HL-60 (cell line): ENCODE data around the gene BEST1.

Experiments
- DNase-seq, 2 experiments: peaks; one replicate each; pipeline ENCODE4 v3.0.0-alpha.2; 2010 to 2020; ENCODE audit warnings: low read depth in 1 of 2, low spot score in 1 of 2
- H3K27ac ChIP-seq: fragments of 250-450 bp; sonication (Bioruptor Pico); replicated peaks from 2 replicates; pipeline ENCODE4 v1.5.1; 2020; ENCODE audit warnings: mild to moderate bottlenecking, moderate library complexity
- H3K27me3 ChIP-seq: fragments of 250-450 bp; sonication (Bioruptor Pico); 2 replicates; pipeline ENCODE4 v1.5.1; 2021; ENCODE audit warnings: mild to moderate bottlenecking, moderate library complexity; ENCODE audit not compliant: insufficient read depth, poor library complexity, severe bottlenecking
- H3K4me3 ChIP-seq: replicated peaks from 2 replicates; pipeline ENCODE4 v1.5.1; 2011; ENCODE audit warnings: mild to moderate bottlenecking, control low read depth, low read length; ENCODE audit not compliant: insufficient read depth
- GABPA ChIP-seq: IDR thresholded peaks from 2 replicates; pipeline ENCODE4 v1.6.1; 2012; ENCODE audit warnings: low read depth
- POLR2AphosphoS5 ChIP-seq: IDR thresholded peaks from 2 replicates; pipeline ENCODE4 v1.6.1; 2012; ENCODE audit warnings: low read depth
- SPI1 ChIP-seq: IDR thresholded peaks from 2 replicates; pipeline ENCODE4 v1.6.1; 2012; ENCODE audit warnings: low read depth, mild to moderate bottlenecking, borderline replicate concordance
- TF ChIP-seq, protein P1 (sequence below): IDR thresholded peaks from one replicate; pipeline ENCODE4 v1.5.1; 2011; ENCODE audit warnings: low read length, control low read depth, inconsistent platforms; ENCODE audit not compliant: insufficient read depth
- TF ChIP-seq, protein P2 (sequence below): IDR thresholded peaks from 2 replicates; pipeline ENCODE4 v1.6.1; 2012; ENCODE audit warnings: low read depth; ENCODE audit not compliant: insufficient replicate concordance

The BEST1 gene

DNA sequence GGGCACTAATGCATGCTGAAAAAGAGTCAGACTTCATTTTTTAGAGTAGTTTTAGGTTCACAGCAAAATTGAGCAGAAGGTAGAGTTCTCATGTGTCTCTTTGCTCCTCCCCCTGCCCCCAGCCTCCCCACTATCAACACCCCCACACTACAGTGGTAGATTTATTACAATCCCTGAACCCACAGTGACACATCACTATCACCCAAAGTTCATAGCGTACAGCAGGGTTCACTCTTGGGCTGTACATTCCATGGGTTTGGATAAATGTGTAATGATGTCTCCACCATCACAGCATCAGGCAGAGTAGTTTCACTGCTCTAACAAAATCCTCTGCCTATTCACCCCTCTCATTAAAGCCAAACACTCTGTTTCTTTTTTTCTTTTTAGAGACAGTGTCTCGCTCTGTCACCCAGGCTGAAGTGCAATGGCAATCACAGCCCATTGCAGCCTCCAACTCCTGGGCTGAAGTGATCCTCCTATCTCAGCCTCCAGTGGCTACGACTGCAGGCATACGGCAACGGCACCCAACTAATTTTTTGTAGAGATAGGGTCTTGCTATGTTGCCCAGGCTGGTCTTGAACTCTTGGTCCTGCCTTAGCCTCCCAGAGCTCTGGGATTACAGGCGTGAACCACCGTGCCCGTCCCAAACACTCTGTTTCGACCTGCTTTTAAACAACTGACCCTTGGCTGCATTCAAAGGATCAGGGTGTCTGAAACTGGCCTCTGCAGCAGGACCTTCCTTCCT is 4.1 kb downstream of the BEST1 start:
- Histone ChIP-seq H3K27ac (peak overlapping the region; percentile 64), H3K4me3 (no peak overlapping the region), H3K27me3 (no peaks in the 10 kb centered on the region)
- TF ChIP-seq SPI1 (no peak), GABPA (no peak), POLR2AphosphoS5 (no peak)
- TF ChIP-seq, protein P1, sequence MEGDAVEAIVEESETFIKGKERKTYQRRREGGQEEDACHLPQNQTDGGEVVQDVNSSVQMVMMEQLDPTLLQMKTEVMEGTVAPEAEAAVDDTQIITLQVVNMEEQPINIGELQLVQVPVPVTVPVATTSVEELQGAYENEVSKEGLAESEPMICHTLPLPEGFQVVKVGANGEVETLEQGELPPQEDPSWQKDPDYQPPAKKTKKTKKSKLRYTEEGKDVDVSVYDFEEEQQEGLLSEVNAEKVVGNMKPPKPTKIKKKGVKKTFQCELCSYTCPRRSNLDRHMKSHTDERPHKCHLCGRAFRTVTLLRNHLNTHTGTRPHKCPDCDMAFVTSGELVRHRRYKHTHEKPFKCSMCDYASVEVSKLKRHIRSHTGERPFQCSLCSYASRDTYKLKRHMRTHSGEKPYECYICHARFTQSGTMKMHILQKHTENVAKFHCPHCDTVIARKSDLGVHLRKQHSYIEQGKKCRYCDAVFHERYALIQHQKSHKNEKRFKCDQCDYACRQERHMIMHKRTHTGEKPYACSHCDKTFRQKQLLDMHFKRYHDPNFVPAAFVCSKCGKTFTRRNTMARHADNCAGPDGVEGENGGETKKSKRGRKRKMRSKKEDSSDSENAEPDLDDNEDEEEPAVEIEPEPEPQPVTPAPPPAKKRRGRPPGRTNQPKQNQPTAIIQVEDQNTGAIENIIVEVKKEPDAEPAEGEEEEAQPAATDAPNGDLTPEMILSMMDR, result no peak
- TF ChIP-seq, protein P2, sequence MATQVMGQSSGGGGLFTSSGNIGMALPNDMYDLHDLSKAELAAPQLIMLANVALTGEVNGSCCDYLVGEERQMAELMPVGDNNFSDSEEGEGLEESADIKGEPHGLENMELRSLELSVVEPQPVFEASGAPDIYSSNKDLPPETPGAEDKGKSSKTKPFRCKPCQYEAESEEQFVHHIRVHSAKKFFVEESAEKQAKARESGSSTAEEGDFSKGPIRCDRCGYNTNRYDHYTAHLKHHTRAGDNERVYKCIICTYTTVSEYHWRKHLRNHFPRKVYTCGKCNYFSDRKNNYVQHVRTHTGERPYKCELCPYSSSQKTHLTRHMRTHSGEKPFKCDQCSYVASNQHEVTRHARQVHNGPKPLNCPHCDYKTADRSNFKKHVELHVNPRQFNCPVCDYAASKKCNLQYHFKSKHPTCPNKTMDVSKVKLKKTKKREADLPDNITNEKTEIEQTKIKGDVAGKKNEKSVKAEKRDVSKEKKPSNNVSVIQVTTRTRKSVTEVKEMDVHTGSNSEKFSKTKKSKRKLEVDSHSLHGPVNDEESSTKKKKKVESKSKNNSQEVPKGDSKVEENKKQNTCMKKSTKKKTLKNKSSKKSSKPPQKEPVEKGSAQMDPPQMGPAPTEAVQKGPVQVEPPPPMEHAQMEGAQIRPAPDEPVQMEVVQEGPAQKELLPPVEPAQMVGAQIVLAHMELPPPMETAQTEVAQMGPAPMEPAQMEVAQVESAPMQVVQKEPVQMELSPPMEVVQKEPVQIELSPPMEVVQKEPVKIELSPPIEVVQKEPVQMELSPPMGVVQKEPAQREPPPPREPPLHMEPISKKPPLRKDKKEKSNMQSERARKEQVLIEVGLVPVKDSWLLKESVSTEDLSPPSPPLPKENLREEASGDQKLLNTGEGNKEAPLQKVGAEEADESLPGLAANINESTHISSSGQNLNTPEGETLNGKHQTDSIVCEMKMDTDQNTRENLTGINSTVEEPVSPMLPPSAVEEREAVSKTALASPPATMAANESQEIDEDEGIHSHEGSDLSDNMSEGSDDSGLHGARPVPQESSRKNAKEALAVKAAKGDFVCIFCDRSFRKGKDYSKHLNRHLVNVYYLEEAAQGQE, result no peak
- DNase-seq, result no peak

DNA sequence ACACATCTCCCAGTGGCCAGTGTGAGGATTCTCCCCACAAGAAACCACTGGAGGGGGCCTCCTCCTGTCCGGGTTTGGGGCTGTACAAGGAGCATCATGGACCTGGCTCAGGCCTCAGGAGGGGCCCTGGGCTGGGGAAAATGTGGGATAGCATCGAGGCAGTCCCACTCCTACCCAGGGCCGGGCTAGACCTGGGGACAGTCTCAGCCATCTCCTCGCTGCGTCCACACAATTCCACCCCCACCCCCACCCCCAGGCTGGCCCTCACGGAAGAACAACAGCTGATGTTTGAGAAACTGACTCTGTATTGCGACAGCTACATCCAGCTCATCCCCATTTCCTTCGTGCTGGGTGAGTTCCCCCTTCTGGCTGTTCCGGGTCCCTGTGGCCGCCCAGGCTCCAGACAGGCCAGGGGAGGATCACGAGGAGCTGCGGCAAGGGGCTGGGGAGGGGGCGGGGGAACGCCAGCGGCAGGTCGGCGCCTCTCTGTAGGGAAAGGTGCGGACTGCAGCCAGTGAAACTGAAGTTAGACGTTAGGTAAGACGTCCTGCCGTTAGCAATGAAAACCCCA is 4.8 kb downstream of the BEST1 start:
- H3K27ac ChIP-seq, result peak overlapping the region; percentile 64
- DNase-seq, result peak; percentile 90 to 91
- TF ChIP-seq SPI1 (peak; percentile 80; the same call in 1 of the 2 replicates), GABPA (no peak), POLR2AphosphoS5 (peak; percentile 72)
- TF ChIP-seq, protein P1, result no peak
- TF ChIP-seq, protein P2, result no peak
- H3K4me3 ChIP-seq, result peak overlapping the region; percentile 7; the same call in 1 of the 2 replicates
- no peaks in the 10 kb centered on the region for H3K27me3 ChIP-seq

DNA sequence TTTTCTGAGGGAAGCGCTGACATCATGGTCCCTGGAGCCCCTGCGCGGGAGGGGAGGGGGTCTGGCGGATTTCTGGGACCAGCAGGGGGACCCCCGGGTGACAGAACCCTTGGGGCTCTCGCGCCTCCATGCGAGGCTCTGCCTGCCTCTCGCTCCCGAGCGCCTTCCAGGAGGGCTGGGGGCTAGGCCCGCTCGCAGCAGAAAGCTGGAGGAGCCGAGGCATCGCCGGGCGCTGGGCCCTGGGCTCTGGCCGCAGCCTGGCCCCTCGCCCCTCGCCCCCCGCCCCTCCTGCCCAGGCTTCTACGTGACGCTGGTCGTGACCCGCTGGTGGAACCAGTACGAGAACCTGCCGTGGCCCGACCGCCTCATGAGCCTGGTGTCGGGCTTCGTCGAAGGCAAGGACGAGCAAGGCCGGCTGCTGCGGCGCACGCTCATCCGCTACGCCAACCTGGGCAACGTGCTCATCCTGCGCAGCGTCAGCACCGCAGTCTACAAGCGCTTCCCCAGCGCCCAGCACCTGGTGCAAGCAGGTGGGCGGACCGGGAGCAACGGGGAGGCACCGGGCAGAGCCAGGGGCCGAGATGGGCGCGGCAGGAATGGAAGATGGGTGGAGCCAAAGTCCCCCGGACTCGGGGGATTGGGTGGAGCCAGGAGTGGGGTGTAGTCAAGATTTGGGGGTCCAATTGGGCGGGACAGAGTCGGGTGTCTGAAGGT is 5.4 kb downstream of the BEST1 start:
- H3K27me3 ChIP-seq, result no peaks in the 10 kb centered on the region
- TF ChIP-seq POLR2AphosphoS5 (no peak), GABPA (no peak), SPI1 (no peak)
- TF ChIP-seq, protein P2, result no peak
- TF ChIP-seq, protein P1, result no peak
- DNase-seq, result no peak
- H3K27ac ChIP-seq, result peak overlapping the region; percentile 64
- H3K4me3 ChIP-seq, result peak overlapping the region; percentile 7; the same call in 1 of the 2 replicates
